ENCODE data around the gene METTL15.

DNA sequence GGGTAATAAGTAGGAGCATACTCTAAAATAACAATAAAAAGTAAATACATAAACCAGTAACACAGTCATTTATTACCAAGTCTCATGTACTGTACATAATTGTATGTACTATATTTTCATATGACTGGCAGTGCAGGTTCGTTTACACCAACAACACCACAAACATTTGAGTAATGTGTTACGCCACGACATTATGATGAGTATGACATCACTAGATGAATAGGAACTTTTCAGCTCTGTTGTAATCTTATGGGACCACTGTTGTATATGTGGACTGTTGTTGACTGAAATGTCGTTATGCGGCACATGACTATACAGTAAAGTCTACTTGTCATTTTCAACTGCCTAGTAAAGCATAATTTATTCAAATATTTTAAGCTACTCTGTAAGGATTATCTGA, 18.8 kb upstream of the METTL15 start:
- no peak for TF ChIP-seq CTCF (IDR thresholded peaks at IDR 0.05)
- TF ChIP-seq POLR2A (IDR thresholded peaks at IDR 0.05), result no peak
- no peak for TF ChIP-seq POLR2AphosphoS5 (IDR thresholded peaks at IDR 0.05; ENCODE audit: insufficient read depth in 1 of 2, low read depth in 1 of 2)

All from vagina (tissue), 2 donors.